ENCODE measurements around the gene A4GNT. TPM values are rescaled to one million over a fixed set of nuclear protein-coding genes. Genes with fewer than 3 reads are reported as not detected.
"Not testable (repeated sequence)": the region's sequence is repeated elsewhere in the genome, so short reads cannot be mapped to it uniquely, and the experiment has no call there.

The A4GNT gene
- total RNA-seq, 1 experiment from 2014 or later, result not detected

DNA sequence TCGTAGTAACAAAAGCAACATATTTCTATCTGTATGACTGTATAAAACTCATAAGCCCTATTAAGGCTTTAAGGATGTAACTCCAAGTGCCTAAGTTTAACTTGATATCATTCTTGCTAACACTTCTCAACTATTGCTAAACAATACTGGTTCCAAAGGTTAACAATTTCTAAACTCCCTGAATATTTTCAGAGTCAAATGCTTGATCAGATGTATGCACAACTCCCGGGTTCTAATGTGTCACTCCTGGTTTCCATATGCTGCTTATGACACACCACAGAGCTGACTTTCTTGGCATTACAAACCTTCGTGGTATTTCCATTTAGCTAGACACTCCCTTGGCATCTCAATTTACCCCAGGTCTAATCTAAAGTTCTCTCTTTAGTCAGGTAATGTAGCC lies 43.1 kb downstream of the A4GNT start:
- Mint-ChIP-seq H3K27ac (ENCODE audit: unreplicated experiment) (no peak overlapping the region), H3K9me3 (ENCODE audit: unreplicated experiment) (no peaks in the 10 kb centered on the region), H3K4me1 (ENCODE audit: low read depth, unreplicated experiment) (no peaks in the 10 kb centered on the region), H3K27me3 (ENCODE audit: insufficient read depth, unreplicated experiment) (no peaks in the 10 kb centered on the region), H3K4me3 (ENCODE audit: unreplicated experiment) (no peak overlapping the region), H3K36me3 (ENCODE audit: insufficient read depth, unreplicated experiment) (no peaks in the 10 kb centered on the region)
- ChIA-PET POLR2A (no interaction called here), CTCF (interaction anchor here (1.5 kb wide), 1 partner anchor 29 kb away, joined by 4 read pairs; no protein-coding TSS in a partner anchor)
- no TSS peak for BruUV-seq (replicated peaks)
- TF ChIP-seq, protein P1, sequence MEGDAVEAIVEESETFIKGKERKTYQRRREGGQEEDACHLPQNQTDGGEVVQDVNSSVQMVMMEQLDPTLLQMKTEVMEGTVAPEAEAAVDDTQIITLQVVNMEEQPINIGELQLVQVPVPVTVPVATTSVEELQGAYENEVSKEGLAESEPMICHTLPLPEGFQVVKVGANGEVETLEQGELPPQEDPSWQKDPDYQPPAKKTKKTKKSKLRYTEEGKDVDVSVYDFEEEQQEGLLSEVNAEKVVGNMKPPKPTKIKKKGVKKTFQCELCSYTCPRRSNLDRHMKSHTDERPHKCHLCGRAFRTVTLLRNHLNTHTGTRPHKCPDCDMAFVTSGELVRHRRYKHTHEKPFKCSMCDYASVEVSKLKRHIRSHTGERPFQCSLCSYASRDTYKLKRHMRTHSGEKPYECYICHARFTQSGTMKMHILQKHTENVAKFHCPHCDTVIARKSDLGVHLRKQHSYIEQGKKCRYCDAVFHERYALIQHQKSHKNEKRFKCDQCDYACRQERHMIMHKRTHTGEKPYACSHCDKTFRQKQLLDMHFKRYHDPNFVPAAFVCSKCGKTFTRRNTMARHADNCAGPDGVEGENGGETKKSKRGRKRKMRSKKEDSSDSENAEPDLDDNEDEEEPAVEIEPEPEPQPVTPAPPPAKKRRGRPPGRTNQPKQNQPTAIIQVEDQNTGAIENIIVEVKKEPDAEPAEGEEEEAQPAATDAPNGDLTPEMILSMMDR (IDR thresholded peaks at IDR 0.05; ENCODE audit: insufficient read depth in 1 of 2, low read depth in 1 of 2, low read length in 1 of 2, severe bottlenecking in 1 of 2, unreplicated experiment in 1 of 2), result no peak
- H3K4me3 ChIP-seq (ENCODE audit: low read depth, low read length), result no peak overlapping the region
- no peaks in the 10 kb centered on the region for H3K36me3 ChIP-seq (ENCODE audit: control insufficient read depth, insufficient read depth, low read length)
- no peak for DNase-seq
- intact Hi-C loops (cut with micrococcal nuclease; ENCODE audit: unreplicated experiment), result no loop called here
- no peaks in the 10 kb centered on the region for H3K27me3 ChIP-seq (replicated peaks; ENCODE audit: control insufficient read depth, insufficient read depth, low read length)
- no peaks in the 10 kb centered on the region for H3K9me3 ChIP-seq
- no peaks in the 10 kb centered on the region for H3K4me1 ChIP-seq

DNA sequence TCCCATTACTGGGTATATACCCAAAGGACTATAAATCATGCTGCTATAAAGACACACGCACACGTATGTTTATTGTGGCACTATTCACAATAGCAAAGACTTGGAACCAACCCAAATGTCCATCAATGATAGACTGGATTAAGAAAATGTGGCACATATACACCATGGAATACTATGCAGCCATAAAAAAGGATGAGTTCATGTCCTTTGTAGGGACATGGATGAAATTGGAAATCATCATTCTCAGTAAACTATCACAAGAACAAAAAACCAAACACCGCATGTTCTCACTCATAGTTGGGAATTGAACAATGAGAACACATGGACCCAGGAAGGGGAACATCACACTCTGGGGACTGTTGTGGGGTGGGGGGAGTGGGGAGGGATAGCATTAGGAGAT lies 46.4 kb downstream of the A4GNT start:
- CTCF ChIA-PET, result interaction anchor here (1.3 kb wide), 1 partner anchor 16 kb away, joined by 4 read pairs; no protein-coding TSS in a partner anchor
- H3K36me3 Mint-ChIP-seq (ENCODE audit: insufficient read depth, unreplicated experiment), result not testable (repeated sequence)

GRCh38 chr3:138084196-138084595 lies 48.0 kb downstream of the A4GNT start:
- Histone ChIP-seq H3K9me3 (no peaks in the 10 kb centered on the region), H3K4me1 (peaks cover 12% of the 10 kb centered on the region; the same call in 1 of the 2 replicates), H3K27me3 (replicated peaks; ENCODE audit: control insufficient read depth, insufficient read depth, low read length) (no peaks in the 10 kb centered on the region), H3K36me3 (ENCODE audit: control insufficient read depth, insufficient read depth, low read length) (no peaks in the 10 kb centered on the region), H3K4me3 (ENCODE audit: low read depth, low read length) (no peak overlapping the region)
- ChIA-PET CTCF (no interaction called here), POLR2A (no interaction called here)
- intact Hi-C loops (cut with micrococcal nuclease; ENCODE audit: unreplicated experiment), result loop anchor here (5.0 kb wide), 1 partner anchor 33 kb away; the partner anchor contains the start of gene DZIP1L
- no peak overlapping the region for H3K27ac Mint-ChIP-seq (ENCODE audit: unreplicated experiment)
- H3K36me3 Mint-ChIP-seq (ENCODE audit: insufficient read depth, unreplicated experiment), result no peaks in the 10 kb centered on the region
- TF ChIP-seq, protein P1 (IDR thresholded peaks at IDR 0.05; ENCODE audit: insufficient read depth in 1 of 2, low read depth in 1 of 2, low read length in 1 of 2, severe bottlenecking in 1 of 2, unreplicated experiment in 1 of 2), result no peak
- BruUV-seq (replicated peaks), result no TSS peak
- H3K4me1 Mint-ChIP-seq (ENCODE audit: low read depth, unreplicated experiment), result peaks cover 15% of the 10 kb centered on the region
- H3K9me3 Mint-ChIP-seq (ENCODE audit: unreplicated experiment), result no peaks in the 10 kb centered on the region
- H3K27me3 Mint-ChIP-seq (ENCODE audit: insufficient read depth, unreplicated experiment), result no peaks in the 10 kb centered on the region
- no peak for DNase-seq
- H3K4me3 Mint-ChIP-seq (ENCODE audit: unreplicated experiment), result no peak overlapping the region

More for the DNA sequence above, 46.4 kb downstream of the A4GNT start:
- intact Hi-C loops (cut with micrococcal nuclease; ENCODE audit: unreplicated experiment); H3K4me3 Mint-ChIP-seq (ENCODE audit: unreplicated experiment); H3K36me3 ChIP-seq (ENCODE audit: control insufficient read depth, insufficient read depth, low read length); H3K4me3 ChIP-seq (ENCODE audit: low read depth, low read length); BruUV-seq (replicated peaks); H3K9me3 Mint-ChIP-seq (ENCODE audit: unreplicated experiment); H3K9me3 ChIP-seq; H3K27ac Mint-ChIP-seq (ENCODE audit: unreplicated experiment); POLR2A ChIA-PET; DNase-seq; H3K27me3 ChIP-seq (replicated peaks; ENCODE audit: control insufficient read depth, insufficient read depth, low read length); H3K27me3 Mint-ChIP-seq (ENCODE audit: insufficient read depth, unreplicated experiment): not testable (repeated sequence)
- peaks cover 12% of the 10 kb centered on the region; the same call in 1 of the 2 replicates for H3K4me1 ChIP-seq
- H3K4me1 Mint-ChIP-seq (ENCODE audit: low read depth, unreplicated experiment), result peaks cover 15% of the 10 kb centered on the region

All from Caco-2 (cell line).